Transverse colon (tissue), 4 donors: ENCODE data around the gene AP1M2.

ENCODE experiments used
- CTCF ChIP-seq, 5 experiments: fragments of 200-600 bp in 3 of 5; fragments of 450-650 bp in 2 of 5; sonication (generic) in 3 of 5; IDR thresholded peaks; 1 replicate in 2 of 5; 2 replicates in 3 of 5; pipeline ENCODE4 v1.5.1; 2016 to 2017; ENCODE audit warnings: antibody characterized with exemption in 5 of 5, inconsistent platforms in 3 of 5, mild to moderate bottlenecking in 2 of 5, moderate library complexity in 1 of 5
- POLR2A ChIP-seq: fragments of 450-650 bp; IDR thresholded peaks from one replicate; pipeline ENCODE4 v1.6.1; 2016; ENCODE audit warnings: antibody characterized with exemption, mild to moderate bottlenecking, moderate library complexity
- POLR2AphosphoS5 ChIP-seq, 3 donors: sonication (generic); formaldehyde crosslinking; IDR thresholded peaks; one replicate each; pipeline ENCODE4 v1.6.1; 2016; ENCODE audit warnings: antibody characterized with exemption in 3 of 3

- TF ChIP-seq POLR2AphosphoS5 (IDR thresholded peaks at IDR 0.05) (no peak), CTCF (IDR thresholded peaks at IDR 0.05) (no peak), POLR2A (no peak)
These were observed 28.4 kb upstream of the AP1M2 start for GRCh38 chr19:10615429-10616023.
